BE2C (cell line): ENCODE results near the gene WDR55.
"Not testable (repeated sequence)": the region's sequence is repeated elsewhere in the genome, so short reads cannot be mapped to it uniquely, and the experiment has no call there.

Experiments
- DNase-seq: peaks from one replicate; pipeline ENCODE4 v3.0.0-alpha.2; 2020
- H3K27me3 ChIP-seq: fragments of 250-450 bp; sonication (Bioruptor Pico); 2 replicates; pipeline ENCODE4 v1.5.1; 2020; ENCODE audit warnings: mild to moderate bottlenecking
- H3K36me3 ChIP-seq: fragments of 250-450 bp; sonication (Bioruptor Pico); 2 replicates; pipeline ENCODE4 v1.5.1; 2020; ENCODE audit warnings: mild to moderate bottlenecking
- H3K4me1 ChIP-seq: fragments of 250-450 bp; sonication (Bioruptor Pico); 2 replicates; pipeline ENCODE4 v1.5.1; 2020
- H3K4me3 ChIP-seq: 2 replicates; pipeline ENCODE4 v1.5.1; 2011; ENCODE audit warnings: low read depth, low read length
- H3K9me3 ChIP-seq: fragments of 250-450 bp; sonication (Bioruptor Pico); 2 replicates; pipeline ENCODE4 v1.5.1; 2020
- CTCF ChIP-seq: IDR thresholded peaks from 2 replicates; pipeline ENCODE4 v1.5.1; 2012; ENCODE audit warnings: mild to moderate bottlenecking, low read depth, low read length

The WDR55 gene

DNA sequence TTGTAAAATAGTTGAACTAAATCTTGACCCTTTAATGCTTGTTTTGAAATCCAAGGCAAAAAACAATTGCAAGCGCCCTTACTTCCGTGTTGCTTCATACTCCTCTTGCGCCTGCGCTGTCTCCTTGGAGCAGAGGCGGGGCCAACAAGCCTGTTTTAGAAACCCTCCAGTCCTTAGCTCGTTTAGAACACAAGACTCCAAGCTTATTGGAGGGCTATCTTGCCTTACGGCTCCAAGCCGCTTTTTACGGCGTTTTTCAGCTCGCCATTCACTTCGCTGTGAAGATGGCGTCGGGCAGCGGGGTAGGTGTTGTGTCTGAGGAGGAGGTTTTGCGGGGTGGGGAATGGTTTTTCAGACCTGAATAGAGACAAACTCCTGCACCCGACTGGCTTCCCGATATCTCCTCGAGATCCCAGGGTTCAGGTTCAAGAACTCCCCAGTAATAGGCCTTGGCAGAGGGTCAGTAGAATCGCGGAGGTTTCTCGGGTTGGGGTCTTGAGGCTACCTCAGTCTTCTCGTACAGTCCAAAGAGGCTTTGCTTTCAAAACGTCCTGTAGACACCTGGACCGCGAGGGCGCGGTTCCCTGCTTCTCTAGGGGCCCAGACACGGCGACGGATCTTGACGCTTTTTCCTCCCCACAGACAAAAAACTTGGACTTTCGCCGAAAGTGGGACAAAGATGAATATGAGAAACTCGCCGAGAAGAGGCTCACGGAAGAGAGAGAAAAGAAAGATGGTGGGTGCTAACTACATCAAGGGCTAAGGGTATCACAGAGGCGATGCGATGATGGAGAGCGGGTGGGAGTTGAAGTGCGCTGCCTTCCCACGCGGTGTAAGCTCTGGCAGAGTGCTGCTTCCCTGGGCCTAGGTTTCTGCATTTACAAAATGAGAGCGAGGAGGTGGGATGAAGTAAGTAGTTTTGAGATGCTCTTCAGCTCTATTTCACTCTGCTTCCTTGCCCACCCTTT lies 35.8 kb downstream of the WDR55 start, which contains the start of gene ZMAT2:
Gene ZMAT2 (plus strand): TSS at position 271 of the 968 bp plus-strand sequence. CDS start 14 bp downstream, at position 285.
- DNase-seq = peak; percentile 92
- no peak for TF ChIP-seq CTCF
- H3K36me3 ChIP-seq = peaks cover 76% of the 10 kb centered on the region
- peak within 1 kb of the TSS; percentile 99 for H3K4me3 ChIP-seq
- H3K27me3 ChIP-seq = no peaks in the 10 kb centered on the region
- H3K9me3 ChIP-seq = no peaks in the 10 kb centered on the region
- peaks cover 6% of the 10 kb centered on the region for H3K4me1 ChIP-seq

- Histone ChIP-seq H3K9me3 (no peaks in the 10 kb centered on the region), H3K36me3 (peaks cover 32% of the 10 kb centered on the region), H3K4me1 (no peaks in the 10 kb centered on the region), H3K27me3 (no peaks in the 10 kb centered on the region), H3K4me3 (no peak overlapping the region)
- DNase-seq = no peak
- TF ChIP-seq CTCF = no peak
These were observed 43.1 kb downstream of the WDR55 start for GRCh38 chr5:140707812-140708211.

DNA sequence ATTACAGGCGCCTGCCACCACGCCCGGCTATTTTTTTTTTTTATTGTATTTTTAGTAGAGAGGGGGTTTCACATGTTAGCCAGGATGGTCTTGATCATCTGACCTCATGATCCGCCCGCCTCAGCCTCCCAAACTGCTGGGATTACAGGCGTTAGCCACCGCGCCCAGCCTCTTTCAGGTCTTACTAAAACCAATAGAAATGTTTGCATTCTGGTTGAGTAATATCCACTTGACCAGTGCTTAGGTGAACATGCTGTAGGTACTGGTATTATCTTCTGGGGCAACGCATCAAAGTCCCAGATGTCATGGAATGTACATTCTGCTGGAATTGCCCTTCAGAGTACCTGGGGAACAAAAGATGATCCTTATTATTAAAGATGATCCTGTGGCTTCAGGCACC lies 44.1 kb downstream of the WDR55 start:
- H3K4me3 ChIP-seq, H3K27me3 ChIP-seq, H3K9me3 ChIP-seq, H3K4me1 ChIP-seq, DNase-seq: not testable (repeated sequence)
- H3K36me3 ChIP-seq = peaks cover 24% of the 10 kb centered on the region

DNA sequence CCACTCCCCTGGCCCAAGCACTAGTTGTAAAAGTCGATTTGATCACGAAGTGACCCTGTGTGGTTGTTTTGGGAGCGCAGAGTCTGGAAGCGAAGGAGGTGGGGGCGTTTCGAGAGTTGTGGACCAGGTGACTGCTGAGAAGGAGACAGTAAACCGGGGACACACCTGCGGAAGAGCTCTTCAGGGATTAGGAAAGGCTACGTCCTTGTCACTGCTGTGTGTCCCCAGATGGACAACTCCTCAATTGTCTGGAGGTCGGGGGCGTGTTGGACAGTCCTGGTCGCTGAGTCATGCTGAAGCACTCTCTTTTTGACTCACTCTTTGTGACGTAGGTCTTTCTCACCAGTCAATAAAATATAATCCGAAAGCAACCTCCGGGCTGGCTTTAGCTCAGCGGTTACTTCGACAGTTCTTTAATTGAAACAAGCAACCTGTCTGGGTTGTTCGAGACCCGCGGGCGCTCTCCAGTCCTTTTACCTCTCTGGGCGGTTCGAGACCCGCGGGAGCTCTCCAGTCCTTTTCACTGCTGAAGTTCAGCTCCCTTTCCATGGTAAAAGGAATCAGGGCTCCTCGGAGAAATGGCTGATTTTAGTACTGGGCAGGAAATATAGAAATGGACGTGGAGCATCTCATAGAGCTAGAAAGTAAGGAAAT lies 46.3 kb downstream of the WDR55 start:
- H3K4me1 ChIP-seq = no peaks in the 10 kb centered on the region
- no peaks in the 10 kb centered on the region for H3K27me3 ChIP-seq
- DNase-seq = peak; percentile 81
- H3K4me3 ChIP-seq = peak overlapping the region; percentile 63
- no peak for TF ChIP-seq CTCF
- peaks cover 4% of the 10 kb centered on the region for H3K36me3 ChIP-seq
- no peaks in the 10 kb centered on the region for H3K9me3 ChIP-seq

GRCh38 chr5:140711794-140712193 lies 47.1 kb downstream of the WDR55 start:
- Histone ChIP-seq H3K9me3 (no peaks in the 10 kb centered on the region), H3K27me3 (no peaks in the 10 kb centered on the region), H3K4me3 (peak overlapping the region; percentile 63; the same call in 1 of the 2 replicates), H3K36me3 (no peaks in the 10 kb centered on the region), H3K4me1 (no peaks in the 10 kb centered on the region)
- no peak for TF ChIP-seq CTCF
- no peak for DNase-seq

GRCh38 chr5:140713562-140714094 lies 48.9 kb downstream of the WDR55 start:
- DNase-seq = no peak
- no peak overlapping the region for H3K4me3 ChIP-seq
- no peaks in the 10 kb centered on the region for H3K36me3 ChIP-seq
- H3K9me3 ChIP-seq = no peaks in the 10 kb centered on the region
- no peaks in the 10 kb centered on the region for H3K27me3 ChIP-seq
- TF ChIP-seq CTCF = no peak
- no peaks in the 10 kb centered on the region for H3K4me1 ChIP-seq

- not testable (repeated sequence) for H3K4me3 ChIP-seq, H3K36me3 ChIP-seq, H3K27me3 ChIP-seq, DNase-seq, H3K4me1 ChIP-seq, H3K9me3 ChIP-seq
These were observed 51.5 kb downstream of the WDR55 start for GRCh38 chr5:140716238-140716637.
